Heart left ventricle (tissue), 13 donors: ENCODE measurements around the gene C12orf76.
"Not testable (repeated sequence)": the region's sequence is repeated elsewhere in the genome, so short reads cannot be mapped to it uniquely, and the experiment has no call there.

ENCODE experiments used
- POLR2A ChIP-seq, 2 donors: fragments of 450-650 bp; IDR thresholded peaks; one replicate each; pipeline ENCODE4 v1.6.1; 2017; ENCODE audit warnings: antibody characterized with exemption in 2 of 2, mild to moderate bottlenecking in 2 of 2, moderate library complexity in 2 of 2
- TF ChIP-seq, protein P1 (sequence below), 12 donors: fragments of 200-600 bp; sonication (generic) in 4 of 12; IDR thresholded peaks; one replicate each; pipeline versions ENCODE4 v1.5.0 to v1.8.0; 2018 to 2022; ENCODE audit warnings: antibody characterized with exemption in 12 of 12, mild to moderate bottlenecking in 5 of 12
- donor health status: ischemic (EF 13 %, LVEDD 7.1; RV severe dilation, severe dysfunction).
- donor health status: DM: no; HTN: yes; CAD: no.
- donor health status: DM: no; HTN: no; CAD: no.
- donor health status: ischemic (EF 25% LVEDD 6.9; RV normal size, moderate dysfunction).
- donor health status: ischemic (EF 25% LVEDD 5.7; RV mildly dilated, moderate dysfunction).
- donor health status: ischemic (EF 35%, LVEDD 5.7; RV mildly dilated, moderate dysfunction).
- donor health status: nonischemic (EF 11% LVEDD 7.7; RV severe dilation, severe dysfunction).
- donor health status: DM: yes; HTN: yes; CAD: no.
- donor health status: PGD.
- donor health status: ischemic (EF 29% LVEDD 5.4; RV normal size, mild dysfunction).
- donor health status: nonischemic (EF 23%, LVEDD 6.1; RV moderate dilation, normal function).

DNA sequence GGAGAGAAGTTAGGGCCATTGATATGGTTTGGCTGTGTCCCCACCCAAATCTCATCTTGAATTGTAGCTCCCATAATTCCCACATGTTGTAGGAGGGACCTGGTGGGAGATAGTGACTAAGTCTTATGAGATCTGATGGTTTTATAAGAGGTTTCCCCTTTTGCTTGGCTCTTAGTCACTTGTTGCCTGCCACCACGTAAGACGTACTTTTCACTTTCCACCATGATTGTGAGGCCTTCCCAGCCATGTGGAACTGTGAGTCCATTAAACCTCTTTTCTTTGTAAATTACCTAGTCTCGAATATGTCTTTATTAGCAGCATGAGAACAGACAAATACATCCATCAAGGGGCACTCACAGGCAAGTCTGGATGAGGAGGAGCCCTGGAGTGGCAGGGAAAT is 8.3 kb upstream of the C12orf76 start:
- TF ChIP-seq, protein P1, sequence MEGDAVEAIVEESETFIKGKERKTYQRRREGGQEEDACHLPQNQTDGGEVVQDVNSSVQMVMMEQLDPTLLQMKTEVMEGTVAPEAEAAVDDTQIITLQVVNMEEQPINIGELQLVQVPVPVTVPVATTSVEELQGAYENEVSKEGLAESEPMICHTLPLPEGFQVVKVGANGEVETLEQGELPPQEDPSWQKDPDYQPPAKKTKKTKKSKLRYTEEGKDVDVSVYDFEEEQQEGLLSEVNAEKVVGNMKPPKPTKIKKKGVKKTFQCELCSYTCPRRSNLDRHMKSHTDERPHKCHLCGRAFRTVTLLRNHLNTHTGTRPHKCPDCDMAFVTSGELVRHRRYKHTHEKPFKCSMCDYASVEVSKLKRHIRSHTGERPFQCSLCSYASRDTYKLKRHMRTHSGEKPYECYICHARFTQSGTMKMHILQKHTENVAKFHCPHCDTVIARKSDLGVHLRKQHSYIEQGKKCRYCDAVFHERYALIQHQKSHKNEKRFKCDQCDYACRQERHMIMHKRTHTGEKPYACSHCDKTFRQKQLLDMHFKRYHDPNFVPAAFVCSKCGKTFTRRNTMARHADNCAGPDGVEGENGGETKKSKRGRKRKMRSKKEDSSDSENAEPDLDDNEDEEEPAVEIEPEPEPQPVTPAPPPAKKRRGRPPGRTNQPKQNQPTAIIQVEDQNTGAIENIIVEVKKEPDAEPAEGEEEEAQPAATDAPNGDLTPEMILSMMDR (IDR thresholded peaks at IDR 0.05), result not testable (repeated sequence)
- TF ChIP-seq POLR2A (IDR thresholded peaks at IDR 0.05), result not testable (repeated sequence)
